Measurements from ENCODE around the gene CENPK. TPM values are rescaled to one million over a fixed set of nuclear protein-coding genes. Genes with fewer than 3 reads are reported as not detected.
A peak's percentile ranks its signal among the peaks of the same experiment; 100 is the strongest.
"Not testable (repeated sequence)": the region's sequence is repeated elsewhere in the genome, so short reads cannot be mapped to it uniquely, and the experiment has no call there.

Gene CENPK
- total and polyA plus RNA-seq, 2 of the 8 experiments (the other 6 are each of a cell fraction or from before 2014, with no cell fraction given): 13.3 to 50.9 TPM

GRCh38 chr5:65488038-65488687, 74.8 kb downstream of the CENPK start:
- H3K79me1 ChIP-seq (ENCODE audit: low read depth, low read length); H3K4me1 ChIP-seq (replicated peaks in 1 of 4; ENCODE audit: control insufficient read depth in 3 of 4, insufficient read depth in 4 of 4, low read length in 3 of 4); H3K9ac ChIP-seq (replicated peaks in 1 of 4; ENCODE audit: extremely low read depth in 1 of 4, low read depth in 3 of 4, low read length in 3 of 4); H2BK20ac ChIP-seq (ENCODE audit: low read length); H3K4ac ChIP-seq (replicated peaks; ENCODE audit: insufficient read length, low read depth, low read length); H3K56ac ChIP-seq (replicated peaks; ENCODE audit: insufficient read length, low read depth, low read length); H3K27me3 ChIP-seq (replicated peaks in 1 of 4; ENCODE audit: control insufficient read depth in 3 of 4, extremely low read depth in 1 of 4, insufficient read depth in 3 of 4, low read length in 3 of 4); H3K79me2 ChIP-seq (ENCODE audit: control insufficient read depth in 1 of 2, insufficient read depth in 2 of 2, low read length in 2 of 2); H3K18ac ChIP-seq (ENCODE audit: extremely low read depth, low read length); POLR2A ChIA-PET (ENCODE audit: partially characterized antibody); H4K5ac ChIP-seq (ENCODE audit: insufficient read length, low read depth, low read length); H3K4me3 ChIP-seq (ENCODE audit: extremely low read depth in 1 of 4, insufficient read depth in 2 of 4, low read depth in 3 of 4, low read length in 4 of 4); H2BK12ac ChIP-seq (ENCODE audit: low read depth, low read length); H2AFZ ChIP-seq (ENCODE audit: low read length); DNase-seq (ENCODE audit: low read depth in 1 of 2, low spot score in 2 of 2); H4K91ac ChIP-seq (replicated peaks; ENCODE audit: insufficient read length, low read length); H3K23ac ChIP-seq (ENCODE audit: insufficient read length); H2BK15ac ChIP-seq (ENCODE audit: low read length); H4K8ac ChIP-seq (ENCODE audit: extremely low read depth, insufficient read depth, low read length); H3K36me3 ChIP-seq (ENCODE audit: control insufficient read depth in 2 of 4, insufficient read depth in 4 of 4, low read length in 3 of 4); H2BK120ac ChIP-seq (replicated peaks; ENCODE audit: low read depth, low read length); H3K14ac ChIP-seq (ENCODE audit: insufficient read length); H3K4me2 ChIP-seq (ENCODE audit: insufficient read depth in 1 of 2, low read depth in 2 of 2, low read length in 2 of 2); FAIRE-seq; H3K23me2 ChIP-seq (ENCODE audit: low read depth, low read length); H3K9me3 ChIP-seq (ENCODE audit: insufficient read depth in 2 of 2, low read depth in 1 of 2, low read length in 1 of 2); H4K20me1 ChIP-seq (replicated peaks in 1 of 2; ENCODE audit: control insufficient read depth in 1 of 2, insufficient read depth in 2 of 2, low read length in 2 of 2); H3K27ac ChIP-seq (ENCODE audit: low read depth, low read length); H2AK5ac ChIP-seq (ENCODE audit: low read depth, low read length); H2BK5ac ChIP-seq (ENCODE audit: low read depth, low read length): not testable (repeated sequence)
- peak in 1 of 2 experiments; percentile 15; a peak in 1 of 4 replicates for TF ChIP-seq RAD21 (IDR thresholded peaks at IDR 0.05 in 1 of 2, conservative IDR thresholded peaks at IDR 0.05 in 1 of 2; ENCODE audit: low read depth in 2 of 2, low read length in 2 of 2)
- TF ChIP-seq CTCF (IDR thresholded peaks at IDR 0.05; ENCODE audit: control extremely low read depth in 1 of 3, insufficient read depth in 1 of 3, low read depth in 1 of 3, low read length in 3 of 3): peak in 1 of 3 experiments; percentile 19; a peak in 1 of 4 replicates
- 89% methylated on average over 7 of the region's 7 CpGs; no CpG with 5 or more reads in 1 of the 2 experiments for WGBS, 2 experiments (ENCODE audit: extremely low coverage in 1 of 2, insufficient coverage in 1 of 2, insufficient read length in 1 of 2, insufficient replicate concordance in 2 of 2, low coverage in 1 of 2, low lambda C conversion rate in 2 of 2, missing lambda C conversion rate in 1 of 2)
- CTCF ChIA-PET (ENCODE audit: partially characterized antibody): interaction anchor here (1.0 to 1.4 kb wide), 5 partner anchors 17 to 852 kb away, joined by 3 read pairs; no protein-coding TSS in a partner anchor

Data from H1 (cell line).